HepG2 (cell line): Measurements from ENCODE around the gene SNRNP48. TPM values are rescaled to one million over a fixed set of nuclear protein-coding genes. Genes with fewer than 3 reads are reported as not detected.

Experiments
- CEBPG ChIP-seq: IDR thresholded peaks from 2 replicates; pipeline ENCODE4 v1.6.1; 2016
- EEA1 ChIP-seq: sonication (generic); formaldehyde crosslinking; IDR thresholded peaks from 2 replicates; pipeline ENCODE4 v1.5.1; 2020; ENCODE audit warnings: mild to moderate bottlenecking, missing genetic modification reagents, borderline replicate concordance
- IRF2 ChIP-seq: IDR thresholded peaks from 2 replicates; pipeline ENCODE4 v1.6.1; 2018; ENCODE audit warnings: missing genetic modification reagents, missing compliant biosample characterization
- KLF15 ChIP-seq: sonication (generic); formaldehyde crosslinking; IDR thresholded peaks from 2 replicates; pipeline ENCODE4 v1.8.1; 2023; ENCODE audit warnings: borderline replicate concordance, mild to moderate bottlenecking, inconsistent platforms, missing genetic modification reagents, mixed read lengths
- KLF9 ChIP-seq: IDR thresholded peaks from 2 replicates; pipeline ENCODE4 v1.6.1; 2016; ENCODE audit warnings: low read depth
- NPAS2 ChIP-seq: sonication (generic); formaldehyde crosslinking; IDR thresholded peaks from 2 replicates; pipeline ENCODE4 v1.8.0; 2022; ENCODE audit warnings: mild to moderate bottlenecking, missing genetic modification reagents, borderline replicate concordance
- PPARG ChIP-seq: conservative IDR thresholded peaks from 2 replicates; pipeline ENCODE4 v1.6.1; 2016; ENCODE audit warnings: missing biosample characterization, missing genetic modification reagents
- REPIN1 ChIP-seq: sonication (generic); formaldehyde crosslinking; IDR thresholded peaks from 2 replicates; pipeline ENCODE4 v1.8.0; 2022; ENCODE audit warnings: missing genetic modification reagents, low read depth, mild to moderate bottlenecking, borderline replicate concordance
- RXRB ChIP-seq: IDR thresholded peaks from 2 replicates; pipeline ENCODE4 v1.6.1; 2016; ENCODE audit warnings: borderline replicate concordance, missing genetic modification reagents, missing compliant biosample characterization
- SAP130 ChIP-seq: IDR thresholded peaks from 2 replicates; pipeline ENCODE4 v1.6.1; 2016; ENCODE audit warnings: low read depth
- SIN3B ChIP-seq: fragments of 150-350 bp; IDR thresholded peaks from 2 replicates; pipeline ENCODE4 v1.6.1; 2014; ENCODE audit warnings: low read length
- SMC3 ChIP-seq: IDR thresholded peaks from 2 replicates; pipeline ENCODE4 v1.6.1; 2011; ENCODE audit warnings: low read length, improper control_type of control experiment
- STAG1 ChIP-seq: sonication (generic); formaldehyde crosslinking; IDR thresholded peaks from 2 replicates; pipeline ENCODE4 v1.4.0; 2020; ENCODE audit warnings: missing genetic modification reagents
- TGIF2 ChIP-seq: IDR thresholded peaks from 2 replicates; pipeline ENCODE4 v1.6.1; 2016; ENCODE audit warnings: control low read depth, missing compliant biosample characterization
- ZFP82 ChIP-seq: sonication (generic); formaldehyde crosslinking; IDR thresholded peaks from 2 replicates; pipeline ENCODE4 v1.5.1; 2020; ENCODE audit warnings: mild to moderate bottlenecking, missing genetic modification reagents, borderline replicate concordance
- ZNF3 ChIP-seq: IDR thresholded peaks from 2 replicates; pipeline ENCODE4 v1.7.0; 2017; ENCODE audit warnings: inconsistent platforms
- ZNF552 ChIP-seq: sonication (generic); formaldehyde crosslinking; IDR thresholded peaks from 2 replicates; pipeline ENCODE4 v1.9.0; 2022; ENCODE audit warnings: missing genetic modification reagents, mild to moderate bottlenecking, borderline replicate concordance
- ZNF83 ChIP-seq: sonication (generic); formaldehyde crosslinking; IDR thresholded peaks from 2 replicates; pipeline ENCODE4 v1.4.0; 2020; ENCODE audit warnings: missing genetic modification reagents, mild to moderate bottlenecking, borderline replicate concordance
- ZSCAN31 ChIP-seq: sonication (generic); formaldehyde crosslinking; IDR thresholded peaks from 2 replicates; pipeline ENCODE4 v1.5.0; 2020; ENCODE audit warnings: low read depth, mild to moderate bottlenecking, missing genetic modification reagents
- ZSCAN9 ChIP-seq: IDR thresholded peaks from 2 replicates; pipeline ENCODE4 v1.6.1; 2016; ENCODE audit warnings: borderline replicate concordance
- polyA plus RNA-seq, 8 experiments: library from polyadenylated mRNA; depleted of rRNA in 3 of 8; stranded (reverse) in 7 of 8; unstranded in 1 of 8; fragments of >200 nt; fragmentation: Illumina TruSeq in 4 of 8; extraction: Trizol in 4 of 8; gene quantifications; 2 replicates each; pipeline versions ENCODE4 v1.2.1 to v1.2.3, GENCODE V29; 2011 to 2016; ENCODE audit warnings: low read depth in 4 of 8, missing spikeins in 1 of 8, mixed read lengths in 1 of 8; ENCODE audit not compliant: insufficient read depth in 1 of 8
- total RNA-seq, 5 experiments: library from RNA; depleted of rRNA; stranded (reverse); fragments of >200 nt; fragmentation: Illumina TruSeq; extraction: Trizol; gene quantifications; 2 replicates each; pipeline ENCODE4 v1.2.3, GENCODE V29; 2016; ENCODE audit warnings: low read depth in 1 of 5
- TF ChIP-seq, protein P1 (sequence below): sonication (generic); formaldehyde crosslinking; IDR thresholded peaks from one replicate; pipeline ENCODE4 v1.5.1; 2020; ENCODE audit warnings: mild to moderate bottlenecking, missing genetic modification reagents; ENCODE audit errors: not compliant biosample characterization

The SNRNP48 gene
- total and polyA plus RNA-seq, 2 of the 13 experiments (the other 11 are each of a cell fraction or from before 2014, with no cell fraction given) = 17.5 to 47.5 TPM

DNA sequence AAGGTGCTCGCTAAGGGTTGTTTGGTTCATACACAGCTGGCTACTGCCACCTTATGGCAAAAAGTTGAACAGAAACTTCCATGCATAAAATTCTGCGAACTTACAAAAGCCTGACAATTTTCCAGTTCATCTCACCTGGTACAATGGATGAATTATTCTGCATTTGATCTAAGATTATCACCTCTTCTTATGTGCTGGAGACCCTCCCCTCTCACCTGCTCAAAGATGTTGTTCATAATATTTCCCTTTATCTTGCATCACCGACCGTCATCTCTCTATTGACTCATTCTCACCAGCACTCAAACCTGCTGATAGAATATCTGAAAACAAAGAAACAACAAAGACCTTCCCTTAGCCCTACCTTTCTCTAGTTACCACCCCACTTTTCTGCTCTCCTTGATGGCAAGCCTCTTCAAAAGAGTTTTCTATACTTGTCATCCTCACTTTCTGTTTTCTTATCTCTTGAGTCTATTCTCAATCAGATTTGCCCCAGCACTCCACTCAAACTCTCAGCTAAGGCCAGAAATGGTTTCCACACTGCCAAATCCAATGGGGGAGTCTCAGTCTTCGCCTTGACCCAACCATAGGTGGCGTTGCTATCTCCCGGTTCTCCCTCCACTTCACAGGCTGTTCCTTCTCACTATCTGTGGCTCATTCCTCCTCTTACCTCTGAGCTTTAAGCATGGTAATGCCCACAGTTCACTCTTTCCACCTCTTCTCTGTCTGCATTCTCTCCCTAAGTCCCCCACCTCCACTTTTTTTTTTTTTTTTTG, 25.8 kb downstream of the SNRNP48 start (continued):
- no peak for TF ChIP-seq ZFP82 (CRISPR knock-in tag)
- 0 out of 2 replicates have a peak, but pooled peaks have one; percentile 14 for TF ChIP-seq SAP130 (CRISPR knock-in tag)
- no peak for TF ChIP-seq PPARG (CRISPR knock-in tag)
- no peak for TF ChIP-seq KLF15
- TF ChIP-seq RXRB (CRISPR knock-in tag) = 0 out of 2 replicates have a peak, but pooled peaks have one; percentile 35
- 0 out of 2 replicates have a peak, but pooled peaks have one; percentile 3 for TF ChIP-seq CEBPG (CRISPR knock-in tag)
- no peak for TF ChIP-seq NPAS2 (CRISPR knock-in tag)
- no peak for TF ChIP-seq ZNF552 (CRISPR knock-in tag)
- TF ChIP-seq SMC3 = peak; percentile 84
- no peak for TF ChIP-seq EEA1 (CRISPR knock-in tag)
- 0 out of 2 replicates have a peak, but pooled peaks have one; percentile 43 for TF ChIP-seq REPIN1 (CRISPR knock-in tag)
- no peak for TF ChIP-seq ZNF83 (CRISPR knock-in tag)
- 0 out of 2 replicates have a peak, but pooled peaks have one; percentile 23 for TF ChIP-seq ZSCAN9 (CRISPR knock-in tag)
- 0 out of 2 replicates have a peak, but pooled peaks have one; percentile 49 for TF ChIP-seq IRF2 (CRISPR knock-in tag)
- no peak for TF ChIP-seq TGIF2 (CRISPR knock-in tag)
- TF ChIP-seq, protein P1, sequence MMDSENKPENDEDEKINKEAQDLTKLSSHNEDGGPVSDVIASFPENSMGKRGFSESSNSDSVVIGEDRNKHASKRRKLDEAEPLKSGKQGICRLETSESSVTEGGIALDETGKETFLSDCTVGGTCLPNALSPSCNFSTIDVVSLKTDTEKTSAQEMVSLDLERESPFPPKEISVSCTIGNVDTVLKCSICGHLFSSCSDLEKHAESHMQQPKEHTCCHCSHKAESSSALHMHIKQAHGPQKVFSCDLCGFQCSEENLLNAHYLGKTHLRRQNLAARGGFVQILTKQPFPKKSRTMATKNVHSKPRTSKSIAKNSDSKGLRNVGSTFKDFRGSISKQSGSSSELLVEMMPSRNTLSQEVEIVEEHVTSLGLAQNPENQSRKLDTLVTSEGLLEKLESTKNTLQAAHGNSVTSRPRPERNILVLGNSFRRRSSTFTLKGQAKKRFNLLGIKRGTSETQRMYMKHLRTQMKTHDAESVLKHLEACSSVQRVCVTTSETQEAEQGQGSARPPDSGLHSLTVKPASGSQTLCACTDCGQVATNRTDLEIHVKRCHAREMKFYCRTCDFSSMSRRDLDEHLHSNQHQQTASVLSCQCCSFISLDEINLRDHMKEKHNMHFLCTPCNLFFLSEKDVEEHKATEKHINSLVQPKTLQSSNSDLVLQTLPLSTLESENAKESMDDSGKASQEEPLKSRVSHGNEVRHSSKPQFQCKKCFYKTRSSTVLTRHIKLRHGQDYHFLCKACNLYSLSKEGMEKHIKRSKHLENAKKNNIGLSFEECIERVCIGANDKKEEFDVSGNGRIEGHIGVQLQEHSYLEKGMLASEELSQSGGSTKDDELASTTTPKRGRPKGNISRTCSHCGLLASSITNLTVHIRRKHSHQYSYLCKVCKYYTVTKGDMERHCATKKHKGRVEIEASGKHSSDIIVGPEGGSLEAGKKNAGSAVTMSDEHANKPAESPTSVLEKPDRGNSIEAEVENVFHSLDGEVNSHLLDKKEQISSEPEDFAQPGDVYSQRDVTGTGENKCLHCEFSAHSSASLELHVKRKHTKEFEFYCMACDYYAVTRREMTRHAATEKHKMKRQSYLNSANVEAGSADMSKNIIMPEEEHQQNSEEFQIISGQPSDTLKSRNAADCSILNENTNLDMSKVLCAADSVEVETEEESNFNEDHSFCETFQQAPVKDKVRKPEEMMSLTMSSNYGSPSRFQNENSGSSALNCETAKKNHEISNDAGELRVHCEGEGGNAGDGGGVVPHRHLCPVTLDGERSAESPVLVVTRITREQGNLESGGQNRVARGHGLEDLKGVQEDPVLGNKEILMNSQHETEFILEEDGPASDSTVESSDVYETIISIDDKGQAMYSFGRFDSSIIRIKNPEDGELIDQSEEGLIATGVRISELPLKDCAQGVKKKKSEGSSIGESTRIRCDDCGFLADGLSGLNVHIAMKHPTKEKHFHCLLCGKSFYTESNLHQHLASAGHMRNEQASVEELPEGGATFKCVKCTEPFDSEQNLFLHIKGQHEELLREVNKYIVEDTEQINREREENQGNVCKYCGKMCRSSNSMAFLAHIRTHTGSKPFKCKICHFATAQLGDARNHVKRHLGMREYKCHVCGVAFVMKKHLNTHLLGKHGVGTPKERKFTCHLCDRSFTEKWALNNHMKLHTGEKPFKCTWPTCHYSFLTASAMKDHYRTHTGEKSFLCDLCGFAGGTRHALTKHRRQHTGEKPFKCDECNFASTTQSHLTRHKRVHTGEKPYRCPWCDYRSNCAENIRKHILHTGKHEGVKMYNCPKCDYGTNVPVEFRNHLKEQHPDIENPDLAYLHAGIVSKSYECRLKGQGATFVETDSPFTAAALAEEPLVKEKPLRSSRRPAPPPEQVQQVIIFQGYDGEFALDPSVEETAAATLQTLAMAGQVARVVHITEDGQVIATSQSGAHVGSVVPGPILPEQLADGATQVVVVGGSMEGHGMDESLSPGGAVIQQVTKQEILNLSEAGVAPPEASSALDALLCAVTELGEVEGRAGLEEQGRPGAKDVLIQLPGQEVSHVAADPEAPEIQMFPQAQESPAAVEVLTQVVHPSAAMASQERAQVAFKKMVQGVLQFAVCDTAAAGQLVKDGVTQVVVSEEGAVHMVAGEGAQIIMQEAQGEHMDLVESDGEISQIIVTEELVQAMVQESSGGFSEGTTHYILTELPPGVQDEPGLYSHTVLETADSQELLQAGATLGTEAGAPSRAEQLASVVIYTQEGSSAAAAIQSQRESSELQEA (CRISPR knock-in tag) = no peak
- TF ChIP-seq KLF9 = peak; percentile 53; the same call in 1 of the 2 replicates
- TF ChIP-seq STAG1 (CRISPR knock-in tag) = peak; percentile 98
- TF ChIP-seq ZNF3 (CRISPR knock-in tag) = no peak
- 0 out of 2 replicates have a peak, but pooled peaks have one; percentile 27 for TF ChIP-seq ZSCAN31
- 0 out of 2 replicates have a peak, but pooled peaks have one; percentile 59 for TF ChIP-seq SIN3B
